Brain microvascular endothelial cell (primary cell): ENCODE results near the gene USP12.

Source experiments
- DNase-seq: peaks from one replicate; pipeline ENCODE4 v3.0.0-alpha.2; 2020
- H3K27ac ChIP-seq: fragments of 250-450 bp; sonication (Bioruptor Pico); 2 replicates; pipeline ENCODE4 v1.5.1; 2020; ENCODE audit warnings: mild to moderate bottlenecking, moderate library complexity
- H3K27me3 ChIP-seq: fragments of 250-450 bp; sonication (Bioruptor Pico); replicated peaks from 2 replicates; pipeline ENCODE4 v1.5.1; 2020; ENCODE audit warnings: mild to moderate bottlenecking
- H3K36me3 ChIP-seq: fragments of 250-450 bp; sonication (Bioruptor Pico); replicated peaks from 2 replicates; pipeline ENCODE4 v1.5.1; 2020; ENCODE audit warnings: mild to moderate bottlenecking
- H3K4me3 ChIP-seq: 2 replicates; pipeline ENCODE4 v1.5.1; 2011; ENCODE audit warnings: low read depth, mild to moderate bottlenecking, control low read depth, low read length, moderate library complexity
- in situ Hi-C: cut with HindIII; loops from 2 replicates; pipeline ENCODE4 v1.10.0; 2017; ENCODE audit warnings: low sequenced_read_pairs, low pct_ligation_motif_present
- TF ChIP-seq, protein P1 (sequence below): IDR thresholded peaks from 2 replicates; pipeline ENCODE4 v1.5.1; 2011; ENCODE audit warnings: low read depth, mild to moderate bottlenecking, moderate library complexity, low read length, control low read depth, inconsistent platforms; ENCODE audit errors: missing control alignments

The USP12 gene

DNA sequence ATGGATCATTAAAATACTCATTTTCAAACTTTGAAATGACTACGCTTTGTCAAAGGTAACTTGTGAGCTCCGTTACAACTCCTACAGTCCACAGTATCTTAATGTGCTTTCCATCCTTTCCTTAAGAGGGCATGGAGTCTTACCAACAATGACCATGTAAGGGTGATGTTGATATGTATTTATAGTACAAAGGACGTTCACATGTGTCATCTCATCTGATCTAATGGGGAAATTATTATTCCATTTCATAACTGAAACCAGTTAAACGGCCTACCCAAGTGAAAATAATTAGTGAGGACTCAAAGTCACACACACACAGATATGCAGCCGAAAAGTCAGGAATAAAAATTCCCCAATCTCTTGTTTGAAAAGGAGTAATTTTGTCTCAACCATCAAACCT is 9.6 kb downstream of the USP12 start:
- Histone ChIP-seq H3K27me3 (no peaks in the 10 kb centered on the region), H3K4me3 (no peak overlapping the region), H3K36me3 (no peaks in the 10 kb centered on the region), H3K27ac (no peak overlapping the region)
- no peak for DNase-seq
- TF ChIP-seq, protein P1, sequence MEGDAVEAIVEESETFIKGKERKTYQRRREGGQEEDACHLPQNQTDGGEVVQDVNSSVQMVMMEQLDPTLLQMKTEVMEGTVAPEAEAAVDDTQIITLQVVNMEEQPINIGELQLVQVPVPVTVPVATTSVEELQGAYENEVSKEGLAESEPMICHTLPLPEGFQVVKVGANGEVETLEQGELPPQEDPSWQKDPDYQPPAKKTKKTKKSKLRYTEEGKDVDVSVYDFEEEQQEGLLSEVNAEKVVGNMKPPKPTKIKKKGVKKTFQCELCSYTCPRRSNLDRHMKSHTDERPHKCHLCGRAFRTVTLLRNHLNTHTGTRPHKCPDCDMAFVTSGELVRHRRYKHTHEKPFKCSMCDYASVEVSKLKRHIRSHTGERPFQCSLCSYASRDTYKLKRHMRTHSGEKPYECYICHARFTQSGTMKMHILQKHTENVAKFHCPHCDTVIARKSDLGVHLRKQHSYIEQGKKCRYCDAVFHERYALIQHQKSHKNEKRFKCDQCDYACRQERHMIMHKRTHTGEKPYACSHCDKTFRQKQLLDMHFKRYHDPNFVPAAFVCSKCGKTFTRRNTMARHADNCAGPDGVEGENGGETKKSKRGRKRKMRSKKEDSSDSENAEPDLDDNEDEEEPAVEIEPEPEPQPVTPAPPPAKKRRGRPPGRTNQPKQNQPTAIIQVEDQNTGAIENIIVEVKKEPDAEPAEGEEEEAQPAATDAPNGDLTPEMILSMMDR: no peak
- in situ Hi-C loops: no loop called here

DNA sequence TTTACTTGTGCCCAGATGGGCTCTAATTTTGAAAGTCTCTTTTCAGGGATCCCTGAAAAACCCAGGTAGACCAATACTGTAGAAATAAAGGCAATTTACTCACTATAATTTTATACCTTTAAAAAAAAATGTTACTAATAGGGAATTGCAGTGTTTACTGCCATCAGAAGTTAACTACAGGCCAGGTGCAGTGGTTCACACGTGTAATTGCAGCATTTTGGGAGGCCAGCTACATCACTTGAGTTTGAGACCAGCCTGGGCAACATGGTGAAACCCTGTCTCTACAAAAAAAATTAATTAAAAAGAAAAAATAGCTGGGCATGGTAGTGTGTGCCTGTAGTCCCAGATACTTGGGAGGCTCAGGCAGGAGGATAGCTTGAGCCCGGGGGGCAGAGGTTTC is 10.2 kb downstream of the USP12 start:
- no peak overlapping the region for H3K4me3 ChIP-seq
- DNase-seq: no peak
- TF ChIP-seq, protein P1: no peak
- no peak overlapping the region for H3K27ac ChIP-seq
- no peaks in the 10 kb centered on the region for H3K27me3 ChIP-seq
- in situ Hi-C loops: no loop called here
- H3K36me3 ChIP-seq: no peaks in the 10 kb centered on the region

DNA sequence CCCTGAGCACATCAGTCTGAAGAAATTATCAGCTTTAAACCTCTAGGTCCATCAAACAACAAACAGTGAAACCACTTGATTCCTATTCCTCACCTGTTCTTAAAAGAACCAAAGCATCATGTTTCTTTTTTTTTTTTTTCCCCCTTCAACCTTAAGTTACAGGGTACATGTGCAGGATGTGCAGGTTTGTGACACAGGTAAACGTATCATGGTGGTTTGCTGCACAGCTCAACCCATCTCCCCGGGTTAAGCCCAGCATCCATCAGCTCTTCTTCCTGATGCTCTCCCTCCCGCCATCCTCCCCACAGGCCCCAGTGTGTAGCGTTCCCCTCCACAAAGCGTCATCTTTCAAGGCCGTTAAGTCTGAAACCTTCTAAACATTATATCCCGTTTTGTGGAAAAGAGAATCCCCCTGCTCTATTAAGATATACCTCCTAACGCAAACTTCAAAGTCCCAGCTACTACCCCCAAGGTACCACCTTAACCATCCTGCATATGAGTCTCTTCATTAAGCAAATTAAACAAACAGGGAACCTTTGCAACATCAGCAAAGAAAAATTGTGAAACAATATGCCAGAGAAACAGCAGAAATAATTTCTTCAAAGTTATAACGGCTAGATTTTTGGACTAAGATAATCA is 10.8 kb downstream of the USP12 start:
- H3K27ac ChIP-seq: no peak overlapping the region
- no peak overlapping the region for H3K4me3 ChIP-seq
- no peaks in the 10 kb centered on the region for H3K27me3 ChIP-seq
- in situ Hi-C loops: no loop called here
- no peak for DNase-seq
- no peaks in the 10 kb centered on the region for H3K36me3 ChIP-seq
- TF ChIP-seq, protein P1: no peak

DNA sequence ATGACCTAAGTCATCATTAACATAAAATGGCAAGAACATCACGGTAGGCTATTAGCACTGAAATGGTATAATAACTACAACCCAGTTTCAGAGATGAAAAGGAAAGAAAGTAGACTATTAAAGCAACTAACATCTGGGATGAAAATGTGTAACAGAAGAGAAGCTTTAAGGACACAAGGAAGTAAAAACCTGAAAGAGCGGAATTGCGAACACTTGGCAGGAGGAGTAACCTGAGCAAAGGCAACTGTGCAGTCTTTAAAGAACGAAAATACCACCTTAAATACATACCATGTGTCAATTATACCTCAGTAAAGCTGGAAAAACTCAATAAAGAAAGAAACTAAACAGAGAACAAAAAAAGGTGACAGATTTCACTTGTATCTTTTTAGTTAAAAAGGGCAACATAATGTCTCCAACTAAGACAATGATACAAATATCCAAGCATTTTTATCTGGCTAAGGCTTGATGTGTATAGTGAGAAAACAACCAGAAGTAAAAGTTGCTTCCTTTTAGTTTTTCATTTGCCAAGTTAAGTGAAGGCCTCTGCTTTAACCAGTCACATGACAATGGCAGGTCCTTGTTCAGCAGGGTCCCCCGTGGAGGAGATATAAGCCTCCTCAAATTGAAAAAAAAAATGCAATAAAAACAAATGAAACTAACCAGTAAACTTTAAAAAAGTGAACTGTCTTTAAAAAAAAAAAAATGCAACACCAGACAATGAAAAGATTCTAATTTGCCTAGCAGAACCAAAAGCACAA is 11.6 kb downstream of the USP12 start:
- H3K4me3 ChIP-seq: no peak overlapping the region

DNA sequence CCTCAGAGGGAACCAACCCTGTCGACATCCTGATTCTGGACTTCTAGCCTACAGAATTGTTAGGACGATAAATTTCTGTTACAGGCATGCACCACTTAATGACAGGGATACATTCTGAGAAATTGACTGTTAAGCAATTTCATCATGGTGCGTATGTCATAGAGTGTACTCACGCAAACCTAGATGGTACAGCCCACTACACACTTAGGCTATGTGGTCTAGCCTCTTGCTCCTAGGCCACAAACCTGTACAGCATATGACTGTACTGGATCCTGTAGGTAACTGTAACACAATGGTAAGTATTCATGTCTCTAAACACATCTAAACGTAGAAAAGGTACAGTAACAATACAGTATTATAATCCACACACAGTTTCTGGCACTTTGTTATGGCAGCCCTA is 13.3 kb downstream of the USP12 start:
- H3K27me3 ChIP-seq: no peaks in the 10 kb centered on the region
- TF ChIP-seq, protein P1: no peak
- no peak for DNase-seq
- in situ Hi-C loops: no loop called here
- H3K27ac ChIP-seq: no peak overlapping the region
- no peak overlapping the region for H3K4me3 ChIP-seq
- no peaks in the 10 kb centered on the region for H3K36me3 ChIP-seq

More for the DNA sequence above, 11.6 kb downstream of the USP12 start:
- in situ Hi-C loops: no loop called here
- Histone ChIP-seq H3K27me3 (no peaks in the 10 kb centered on the region), H3K27ac (no peak overlapping the region), H3K36me3 (no peaks in the 10 kb centered on the region)
- no peak for DNase-seq
- TF ChIP-seq, protein P1: no peak
